Upper lobe of right lung (tissue), 1 donor: ENCODE results near the gene CEP70. TPM values are rescaled to one million over a fixed set of nuclear protein-coding genes. Genes with fewer than 3 reads are reported as not detected.
"Not testable (repeated sequence)": the region's sequence is repeated elsewhere in the genome, so short reads cannot be mapped to it uniquely, and the experiment has no call there.

Source experiments
- ATAC-seq: fragments of 200-7000 bp; cut with Tn5 transposase; one replicate; pipeline ENCODE4 v1.9.1; 2020; ENCODE audit warnings: mild to moderate bottlenecking, moderate library complexity
- DNase-seq: peaks from one replicate; pipeline ENCODE4 v3.0.0-alpha.2; 2020
- H3K27ac ChIP-seq: fragments of 200-600 bp; one replicate; pipeline ENCODE4 v1.8.0; 2022
- H3K27me3 ChIP-seq: fragments of 200-600 bp; one replicate; pipeline ENCODE4 v1.8.0; 2022; ENCODE audit warnings: mild to moderate bottlenecking
- H3K36me3 ChIP-seq: fragments of 200-600 bp; one replicate; pipeline ENCODE4 v1.8.0; 2022
- H3K4me1 ChIP-seq: fragments of 200-600 bp; one replicate; pipeline ENCODE4 v1.8.0; 2022
- H3K4me3 ChIP-seq: fragments of 200-600 bp; one replicate; pipeline ENCODE4 v1.8.0; 2022; ENCODE audit warnings: mild to moderate bottlenecking
- H3K9me3 ChIP-seq: fragments of 200-600 bp; one replicate; pipeline ENCODE4 v1.8.0; 2022
- intact Hi-C: fragments of 100-400 bp; cut with DNase I; formaldehyde crosslinking; loops from one replicate; pipeline ENCODE4 v1.11.0; 2022
- total RNA-seq: library from RNA; stranded (reverse); fragmentation: NEBNext Ultra II Directional; extraction: Animal tissue kit (Norgen Biotek cat#: 25700); gene quantifications from one replicate; pipeline ENCODE4 v1.2.1, GENCODE V29; 2021
- TF ChIP-seq, protein P1 (sequence below): fragments of 200-600 bp; IDR thresholded peaks from one replicate; pipeline ENCODE4 v1.8.0; 2022; ENCODE audit warnings: antibody characterized with exemption
- donor health status: DM: no; HTN: yes; CAD: no; lungs with severe emphysema.

Gene CEP70
- total RNA-seq, 1 donor from 2014 or later, result 46.3 TPM

DNA sequence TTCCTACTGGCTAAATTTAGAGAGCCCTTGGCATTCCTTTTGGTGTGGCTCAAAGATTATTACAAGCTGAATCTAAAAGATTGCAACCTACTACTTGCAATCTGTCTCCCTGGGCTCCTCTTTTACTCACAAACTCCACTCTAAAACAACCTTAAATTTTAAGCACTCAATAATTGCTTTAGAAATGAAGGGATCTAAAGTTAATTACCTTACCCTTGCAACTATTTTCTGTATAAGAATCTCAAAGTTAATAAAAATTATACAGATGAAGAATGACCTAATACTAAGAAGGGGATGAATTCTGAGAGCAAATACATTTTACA is 99.5 kb downstream of the CEP70 start:
- ATAC-seq (no peak), DNase-seq (no peak)
- H3K27me3 ChIP-seq, result no peaks in the 10 kb centered on the region
- intact Hi-C loops, result no loop called here
- H3K4me3 ChIP-seq, result no peak overlapping the region
- H3K27ac ChIP-seq, result no peak overlapping the region
- no peaks in the 10 kb centered on the region for H3K4me1 ChIP-seq
- TF ChIP-seq, protein P1, sequence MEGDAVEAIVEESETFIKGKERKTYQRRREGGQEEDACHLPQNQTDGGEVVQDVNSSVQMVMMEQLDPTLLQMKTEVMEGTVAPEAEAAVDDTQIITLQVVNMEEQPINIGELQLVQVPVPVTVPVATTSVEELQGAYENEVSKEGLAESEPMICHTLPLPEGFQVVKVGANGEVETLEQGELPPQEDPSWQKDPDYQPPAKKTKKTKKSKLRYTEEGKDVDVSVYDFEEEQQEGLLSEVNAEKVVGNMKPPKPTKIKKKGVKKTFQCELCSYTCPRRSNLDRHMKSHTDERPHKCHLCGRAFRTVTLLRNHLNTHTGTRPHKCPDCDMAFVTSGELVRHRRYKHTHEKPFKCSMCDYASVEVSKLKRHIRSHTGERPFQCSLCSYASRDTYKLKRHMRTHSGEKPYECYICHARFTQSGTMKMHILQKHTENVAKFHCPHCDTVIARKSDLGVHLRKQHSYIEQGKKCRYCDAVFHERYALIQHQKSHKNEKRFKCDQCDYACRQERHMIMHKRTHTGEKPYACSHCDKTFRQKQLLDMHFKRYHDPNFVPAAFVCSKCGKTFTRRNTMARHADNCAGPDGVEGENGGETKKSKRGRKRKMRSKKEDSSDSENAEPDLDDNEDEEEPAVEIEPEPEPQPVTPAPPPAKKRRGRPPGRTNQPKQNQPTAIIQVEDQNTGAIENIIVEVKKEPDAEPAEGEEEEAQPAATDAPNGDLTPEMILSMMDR, result no peak
- H3K9me3 ChIP-seq, result no peaks in the 10 kb centered on the region
- H3K36me3 ChIP-seq, result peaks cover 6% of the 10 kb centered on the region

GRCh38 chr3:138493804-138494606 is 100.1 kb downstream of the CEP70 start:
- ATAC-seq (peak; percentile 82), DNase-seq (no peak)
- H3K36me3 ChIP-seq, result peaks cover under 1% of the 10 kb centered on the region
- H3K4me1 ChIP-seq, result no peaks in the 10 kb centered on the region
- H3K27ac ChIP-seq, result no peak overlapping the region
- TF ChIP-seq, protein P1, result no peak
- H3K9me3 ChIP-seq, result no peaks in the 10 kb centered on the region
- H3K27me3 ChIP-seq, result no peaks in the 10 kb centered on the region
- intact Hi-C loops, result no loop called here
- H3K4me3 ChIP-seq, result no peak overlapping the region

- no peaks in the 10 kb centered on the region for H3K27me3 ChIP-seq
- intact Hi-C loops, result no loop called here
- ATAC-seq (peak; percentile 31), DNase-seq (no peak)
- H3K36me3 ChIP-seq, result no peaks in the 10 kb centered on the region
- H3K9me3 ChIP-seq, result no peaks in the 10 kb centered on the region
- no peak overlapping the region for H3K27ac ChIP-seq
- H3K4me3 ChIP-seq, result no peak overlapping the region
- TF ChIP-seq, protein P1, result no peak
- H3K4me1 ChIP-seq, result no peaks in the 10 kb centered on the region
These were observed 100.9 kb downstream of the CEP70 start for GRCh38 chr3:138492980-138493675.

- H3K36me3 ChIP-seq, result no peaks in the 10 kb centered on the region
- no peak overlapping the region for H3K4me3 ChIP-seq
- H3K9me3 ChIP-seq, result peaks cover 3% of the 10 kb centered on the region
- no peaks in the 10 kb centered on the region for H3K4me1 ChIP-seq
- H3K27ac ChIP-seq, result no peak overlapping the region
- H3K27me3 ChIP-seq, result no peaks in the 10 kb centered on the region
- intact Hi-C loops, result no loop called here
- TF ChIP-seq, protein P1, result no peak
- no peak for ATAC-seq
- no peak for DNase-seq
These were observed 102.1 kb downstream of the CEP70 start for GRCh38 chr3:138491971-138492370.

- H3K9me3 ChIP-seq, DNase-seq, H3K4me3 ChIP-seq, ATAC-seq, H3K36me3 ChIP-seq, intact Hi-C loops, H3K27me3 ChIP-seq, H3K27ac ChIP-seq, H3K4me1 ChIP-seq: not testable (repeated sequence)
These were observed 107.5 kb downstream of the CEP70 start for GRCh38 chr3:138486580-138486979.

DNA sequence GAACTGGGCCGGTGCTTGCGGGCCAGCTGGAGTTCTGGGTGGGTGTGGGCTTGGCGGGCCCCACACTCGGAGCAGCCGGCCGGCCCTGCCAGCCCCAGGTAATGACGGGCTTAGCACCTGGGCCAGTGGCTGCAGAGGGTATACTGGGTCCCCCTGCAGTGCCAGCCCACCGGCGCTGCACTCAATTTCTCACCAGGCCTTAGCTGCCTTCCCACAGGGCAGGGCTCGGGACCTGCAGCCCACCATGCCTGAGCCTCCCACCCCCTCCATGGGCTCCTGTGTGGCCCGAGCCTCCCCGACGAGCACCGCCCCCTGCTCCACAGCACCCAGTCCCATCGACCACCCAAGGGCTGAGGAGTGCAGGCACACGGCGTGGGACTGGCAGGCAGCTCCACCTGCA is 109.4 kb downstream of the CEP70 start:
- DNase-seq, H3K27ac ChIP-seq, H3K36me3 ChIP-seq, H3K9me3 ChIP-seq, H3K4me3 ChIP-seq, H3K4me1 ChIP-seq, H3K27me3 ChIP-seq, intact Hi-C loops, ATAC-seq: not testable (repeated sequence)
